ENCODE data around the gene OR10AD1.

DNA sequence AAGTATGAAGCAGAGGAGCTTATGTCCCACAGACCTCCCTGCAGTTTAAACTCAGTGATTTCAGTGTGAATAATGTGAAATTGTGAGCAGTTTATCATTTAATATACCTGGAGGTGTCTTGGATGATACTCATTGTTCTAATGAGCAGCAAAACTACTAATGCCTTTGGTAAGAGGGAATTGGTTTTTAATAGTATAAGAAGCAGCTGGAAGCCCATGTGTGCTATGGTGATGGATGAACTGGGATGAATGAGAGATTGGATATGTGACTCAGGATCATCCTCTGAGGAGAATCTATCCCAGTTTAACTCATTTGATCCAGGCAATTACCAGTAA lies 26.7 kb downstream of the OR10AD1 start:
- TF ChIP-seq, protein P1, sequence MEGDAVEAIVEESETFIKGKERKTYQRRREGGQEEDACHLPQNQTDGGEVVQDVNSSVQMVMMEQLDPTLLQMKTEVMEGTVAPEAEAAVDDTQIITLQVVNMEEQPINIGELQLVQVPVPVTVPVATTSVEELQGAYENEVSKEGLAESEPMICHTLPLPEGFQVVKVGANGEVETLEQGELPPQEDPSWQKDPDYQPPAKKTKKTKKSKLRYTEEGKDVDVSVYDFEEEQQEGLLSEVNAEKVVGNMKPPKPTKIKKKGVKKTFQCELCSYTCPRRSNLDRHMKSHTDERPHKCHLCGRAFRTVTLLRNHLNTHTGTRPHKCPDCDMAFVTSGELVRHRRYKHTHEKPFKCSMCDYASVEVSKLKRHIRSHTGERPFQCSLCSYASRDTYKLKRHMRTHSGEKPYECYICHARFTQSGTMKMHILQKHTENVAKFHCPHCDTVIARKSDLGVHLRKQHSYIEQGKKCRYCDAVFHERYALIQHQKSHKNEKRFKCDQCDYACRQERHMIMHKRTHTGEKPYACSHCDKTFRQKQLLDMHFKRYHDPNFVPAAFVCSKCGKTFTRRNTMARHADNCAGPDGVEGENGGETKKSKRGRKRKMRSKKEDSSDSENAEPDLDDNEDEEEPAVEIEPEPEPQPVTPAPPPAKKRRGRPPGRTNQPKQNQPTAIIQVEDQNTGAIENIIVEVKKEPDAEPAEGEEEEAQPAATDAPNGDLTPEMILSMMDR (IDR thresholded peaks at IDR 0.05; ENCODE audit: low read depth, low read length): no peak
- no peak for TF ChIP-seq POLR2A (IDR thresholded peaks at IDR 0.05; ENCODE audit: extremely low read depth, insufficient read length)
- TF ChIP-seq, protein P2, sequence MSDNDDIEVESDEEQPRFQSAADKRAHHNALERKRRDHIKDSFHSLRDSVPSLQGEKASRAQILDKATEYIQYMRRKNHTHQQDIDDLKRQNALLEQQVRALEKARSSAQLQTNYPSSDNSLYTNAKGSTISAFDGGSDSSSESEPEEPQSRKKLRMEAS (IDR thresholded peaks at IDR 0.05; ENCODE audit: low read depth, low read length): no peak
